ENCODE data around the gene NT5E.

Gene NT5E

GRCh38 chr6:85469276-85470022, 19.6 kb downstream of the NT5E start:
- H3K27me3 ChIP-seq (ENCODE audit: insufficient read depth, poor library complexity, severe bottlenecking): no peaks in the 10 kb centered on the region
- DNase-seq (ENCODE audit: low spot score) (no peak), ATAC-seq (ENCODE audit: low read depth) (no peak)
- peaks cover 36% of the 10 kb centered on the region for H3K4me1 ChIP-seq (ENCODE audit: insufficient read depth, poor library complexity, severe bottlenecking)
- TF ChIP-seq CTCF (IDR thresholded peaks at IDR 0.05; ENCODE audit: poor library complexity, severe bottlenecking): no peak
- peak overlapping the region; percentile 31 for H3K27ac ChIP-seq (ENCODE audit: poor library complexity, severe bottlenecking)
- H3K9me3 ChIP-seq (ENCODE audit: severe bottlenecking): no peaks in the 10 kb centered on the region
- H3K4me3 ChIP-seq (ENCODE audit: severe bottlenecking): no peak overlapping the region
- H3K36me3 ChIP-seq (ENCODE audit: low read depth): peaks cover 7% of the 10 kb centered on the region

- Histone ChIP-seq H3K27ac (ENCODE audit: poor library complexity, severe bottlenecking) (peak overlapping the region; percentile 31), H3K36me3 (ENCODE audit: low read depth) (peaks cover 11% of the 10 kb centered on the region), H3K9me3 (ENCODE audit: severe bottlenecking) (no peaks in the 10 kb centered on the region), H3K4me1 (ENCODE audit: insufficient read depth, poor library complexity, severe bottlenecking) (peaks cover 30% of the 10 kb centered on the region), H3K27me3 (ENCODE audit: insufficient read depth, poor library complexity, severe bottlenecking) (no peaks in the 10 kb centered on the region), H3K4me3 (ENCODE audit: severe bottlenecking) (no peak overlapping the region)
- ATAC-seq (ENCODE audit: low read depth): no peak
- DNase-seq (ENCODE audit: low spot score): no peak
- TF ChIP-seq CTCF (IDR thresholded peaks at IDR 0.05; ENCODE audit: poor library complexity, severe bottlenecking): no peak
These were observed 20.1 kb downstream of the NT5E start for GRCh38 chr6:85470023-85470410.

- H3K4me1 ChIP-seq (ENCODE audit: insufficient read depth, poor library complexity, severe bottlenecking): peaks cover 20% of the 10 kb centered on the region
These were observed 22.9 kb downstream of the NT5E start for GRCh38 chr6:85472744-85473143.

GRCh38 chr6:85473748-85474147, 23.9 kb downstream of the NT5E start:
- DNase-seq (ENCODE audit: low spot score): no peak
- Histone ChIP-seq H3K4me1 (ENCODE audit: insufficient read depth, poor library complexity, severe bottlenecking) (peaks cover 20% of the 10 kb centered on the region), H3K27me3 (ENCODE audit: insufficient read depth, poor library complexity, severe bottlenecking) (no peaks in the 10 kb centered on the region), H3K9me3 (ENCODE audit: severe bottlenecking) (no peaks in the 10 kb centered on the region), H3K27ac (ENCODE audit: poor library complexity, severe bottlenecking) (peak overlapping the region; percentile 68), H3K4me3 (ENCODE audit: severe bottlenecking) (no peak overlapping the region), H3K36me3 (ENCODE audit: low read depth) (peaks cover 6% of the 10 kb centered on the region; the same call in 1 of the 2 replicates)
- TF ChIP-seq CTCF (IDR thresholded peaks at IDR 0.05; ENCODE audit: poor library complexity, severe bottlenecking): no peak
- ATAC-seq (ENCODE audit: low read depth): peak; percentile 40; the same call in 1 of the 3 replicates

More at GRCh38 chr6:85472744-85473143, 22.9 kb downstream of the NT5E start:
- Histone ChIP-seq H3K4me3 (ENCODE audit: severe bottlenecking) (no peak overlapping the region), H3K27ac (ENCODE audit: poor library complexity, severe bottlenecking) (peak overlapping the region; percentile 68), H3K36me3 (ENCODE audit: low read depth) (peaks cover 6% of the 10 kb centered on the region; the same call in 1 of the 2 replicates), H3K27me3 (ENCODE audit: insufficient read depth, poor library complexity, severe bottlenecking) (no peaks in the 10 kb centered on the region), H3K9me3 (ENCODE audit: severe bottlenecking) (no peaks in the 10 kb centered on the region)
- DNase-seq (ENCODE audit: low spot score): no peak
- peak; percentile 86 for ATAC-seq (ENCODE audit: low read depth)
- TF ChIP-seq CTCF (IDR thresholded peaks at IDR 0.05; ENCODE audit: poor library complexity, severe bottlenecking): no peak

GRCh38 chr6:85476532-85476931, 26.6 kb downstream of the NT5E start:
- TF ChIP-seq CTCF (IDR thresholded peaks at IDR 0.05; ENCODE audit: poor library complexity, severe bottlenecking): no peak
- H3K27me3 ChIP-seq (ENCODE audit: insufficient read depth, poor library complexity, severe bottlenecking): no peaks in the 10 kb centered on the region
- H3K36me3 ChIP-seq (ENCODE audit: low read depth): peaks cover 6% of the 10 kb centered on the region; the same call in 1 of the 2 replicates
- H3K9me3 ChIP-seq (ENCODE audit: severe bottlenecking): no peaks in the 10 kb centered on the region
- H3K4me3 ChIP-seq (ENCODE audit: severe bottlenecking): no peak overlapping the region
- no peak for DNase-seq (ENCODE audit: low spot score)
- H3K4me1 ChIP-seq (ENCODE audit: insufficient read depth, poor library complexity, severe bottlenecking): peaks cover 20% of the 10 kb centered on the region
- no peak overlapping the region for H3K27ac ChIP-seq (ENCODE audit: poor library complexity, severe bottlenecking)
- ATAC-seq (ENCODE audit: low read depth): no peak
